Liver (tissue), 9 donors: ENCODE measurements around the gene LPAR3. TPM values are rescaled to one million over a fixed set of nuclear protein-coding genes. Genes with fewer than 3 reads are reported as not detected.

Experiments used
- DNase-seq: peaks from one replicate; pipeline ENCODE4 v3.0.0-alpha.2; 2017; ENCODE audit warnings: low spot score
- H3K27ac ChIP-seq, 2 donors: one replicate each; pipeline ENCODE4 v1.7.0; 2013; ENCODE audit warnings: inconsistent platforms in 2 of 2, low read length in 2 of 2, control low read depth in 1 of 2, low read depth in 1 of 2, mild to moderate bottlenecking in 1 of 2
- H3K27me3 ChIP-seq, 4 donors: one replicate each; pipeline versions ENCODE4 v1.6.1 to v1.7.0; 2013; ENCODE audit warnings: low read length in 3 of 4, inconsistent platforms in 1 of 4, mild to moderate bottlenecking in 1 of 4, moderate library complexity in 1 of 4; ENCODE audit not compliant: control insufficient read depth in 4 of 4, insufficient read depth in 4 of 4
- H3K36me3 ChIP-seq, 4 donors: one replicate each; pipeline versions ENCODE4 v1.6.1 to v1.7.0; 2013; ENCODE audit warnings: low read length in 3 of 4, mild to moderate bottlenecking in 3 of 4, low read depth in 1 of 4, moderate library complexity in 1 of 4; ENCODE audit not compliant: control insufficient read depth in 4 of 4, insufficient read depth in 3 of 4
- H3K4me1 ChIP-seq, 4 donors: one replicate each; pipeline versions ENCODE4 v1.6.1 to v1.7.0; 2013; ENCODE audit warnings: low read length in 3 of 4, mild to moderate bottlenecking in 3 of 4, moderate library complexity in 1 of 4; ENCODE audit not compliant: control insufficient read depth in 4 of 4, insufficient read depth in 4 of 4
- H3K4me3 ChIP-seq, 3 donors: one replicate each; pipeline versions ENCODE4 v1.6.1 to v1.7.0; 2013; ENCODE audit warnings: low read length in 3 of 3, control low read depth in 1 of 3, low read depth in 1 of 3, mild to moderate bottlenecking in 1 of 3
- H3K9ac ChIP-seq, 2 donors: one replicate each; pipeline ENCODE4 v1.7.0; 2013; ENCODE audit warnings: low read length in 2 of 2, mild to moderate bottlenecking in 2 of 2, moderate library complexity in 2 of 2, control low read depth in 1 of 2, low read depth in 1 of 2
- H3K9me3 ChIP-seq, 4 donors: one replicate each; pipeline versions ENCODE4 v1.6.1 to v1.7.0; 2013; ENCODE audit warnings: low read length in 3 of 4; ENCODE audit not compliant: control insufficient read depth in 4 of 4
- EGR1 ChIP-seq, 2 donors: IDR thresholded peaks; 2 replicates each; pipeline ENCODE4 v1.6.1; 2016 to 2018; ENCODE audit warnings: antibody characterized with exemption in 2 of 2, low read depth in 2 of 2
- FOXA2 ChIP-seq: IDR thresholded peaks from 2 replicates; pipeline ENCODE4 v1.6.1; 2016; ENCODE audit warnings: antibody characterized with exemption
- GABPA ChIP-seq, 2 donors: IDR thresholded peaks in 1 of 2; conservative IDR thresholded peaks in 1 of 2; 2 replicates each; pipeline ENCODE4 v1.6.1; 2016; ENCODE audit warnings: antibody characterized with exemption in 2 of 2, mild to moderate bottlenecking in 1 of 2, moderate library complexity in 1 of 2
- HNF4A ChIP-seq, 2 donors: conservative IDR thresholded peaks; 2 replicates each; pipeline ENCODE4 v1.6.1; 2016; ENCODE audit warnings: antibody characterized with exemption in 2 of 2, mild to moderate bottlenecking in 2 of 2
- HNF4G ChIP-seq: IDR thresholded peaks from 2 replicates; pipeline ENCODE4 v1.6.1; 2016; ENCODE audit warnings: antibody characterized with exemption
- JUND ChIP-seq, 2 donors: IDR thresholded peaks; 2 replicates each; pipeline ENCODE4 v1.6.1; 2016; ENCODE audit warnings: antibody characterized with exemption in 2 of 2
- NR2F2 ChIP-seq: IDR thresholded peaks from 2 replicates; pipeline ENCODE4 v1.6.1; 2016; ENCODE audit warnings: antibody characterized with exemption
- RAD21 ChIP-seq, 2 donors: IDR thresholded peaks; 2 replicates each; pipeline ENCODE4 v1.6.1; 2016; ENCODE audit warnings: antibody characterized with exemption in 2 of 2, mild to moderate bottlenecking in 2 of 2
- SP1 ChIP-seq: IDR thresholded peaks from 2 replicates; pipeline ENCODE4 v1.6.1; 2018; ENCODE audit warnings: antibody characterized with exemption, mild to moderate bottlenecking
- WGBS: extraction: QIAGEN DNeasy Blood & Tissue Kit; methylation state at CpG from one replicate; pipeline ENCODE4 v1.1.7; 2013; 5-methylcytosine and 5-hydroxymethylcytosine counted together
- polyA plus RNA-seq, 2 donors: library from polyadenylated mRNA; stranded (reverse) in 1 of 2; unstranded in 1 of 2; fragments of 200-250 nt in 1 of 2; fragments of >200 nt in 1 of 2; fragmentation: Nextera tagmentation in 1 of 2; extraction: Ambion mirVana in 1 of 2; gene quantifications; one replicate each; pipeline versions ENCODE4 v1.2.1 to v1.2.3, GENCODE V29; 2013 to 2015
- total RNA-seq, 2 donors: library from RNA; depleted of rRNA; stranded (reverse); fragments of >200 nt; gene quantifications; one replicate each; pipeline ENCODE4 v1.2.3, GENCODE V29; 2014
- TF ChIP-seq, protein P1 (sequence below): IDR thresholded peaks from 2 replicates; pipeline ENCODE4 v1.6.1; 2016; ENCODE audit warnings: antibody characterized with exemption
- TF ChIP-seq, protein P2 (sequence below): IDR thresholded peaks from 2 replicates; pipeline ENCODE4 v1.6.1; 2016; ENCODE audit warnings: antibody characterized with exemption, mild to moderate bottlenecking
- donor health status: healthy.
- donor health status: healthy.
- donor health status: healthy.
- donor health status: healthy.
- donor health status: healthy.

The LPAR3 gene
- total and polyA plus RNA-seq, 4 donors = 0.56 TPM; not detected in 3

DNA sequence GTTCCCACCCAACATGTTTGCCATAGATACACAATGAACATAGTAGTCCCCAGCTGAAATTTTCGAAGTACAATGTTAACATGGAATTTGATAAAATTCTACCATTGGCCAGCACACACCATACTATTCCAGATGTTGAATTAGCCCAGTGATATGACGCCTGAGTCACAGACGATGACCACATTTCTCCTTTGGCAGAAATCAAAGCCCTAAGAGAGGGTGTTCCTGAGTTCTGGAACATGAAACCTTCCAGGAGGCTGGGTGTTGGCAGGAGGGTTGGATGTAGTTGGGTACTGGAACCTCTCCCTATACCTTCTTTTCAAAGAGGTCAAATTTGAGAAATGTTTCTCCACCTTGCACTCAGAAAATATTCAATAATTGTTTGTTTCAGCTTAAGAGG is 37.8 kb downstream of the LPAR3 start:
- H3K9ac ChIP-seq = no peak overlapping the region
- H3K4me3 ChIP-seq = no peak overlapping the region
- no peaks in the 10 kb centered on the region for H3K9me3 ChIP-seq
- DNase-seq = no peak
- no peaks in the 10 kb centered on the region for H3K4me1 ChIP-seq
- no peaks in the 10 kb centered on the region for H3K27me3 ChIP-seq
- TF ChIP-seq NR2F2 (no peak), SP1 (no peak)
- no peak overlapping the region for H3K27ac ChIP-seq
- WGBS = 90% methylated on average over 3 of the region's 3 CpGs
- H3K36me3 ChIP-seq = no peaks in the 10 kb centered on the region

DNA sequence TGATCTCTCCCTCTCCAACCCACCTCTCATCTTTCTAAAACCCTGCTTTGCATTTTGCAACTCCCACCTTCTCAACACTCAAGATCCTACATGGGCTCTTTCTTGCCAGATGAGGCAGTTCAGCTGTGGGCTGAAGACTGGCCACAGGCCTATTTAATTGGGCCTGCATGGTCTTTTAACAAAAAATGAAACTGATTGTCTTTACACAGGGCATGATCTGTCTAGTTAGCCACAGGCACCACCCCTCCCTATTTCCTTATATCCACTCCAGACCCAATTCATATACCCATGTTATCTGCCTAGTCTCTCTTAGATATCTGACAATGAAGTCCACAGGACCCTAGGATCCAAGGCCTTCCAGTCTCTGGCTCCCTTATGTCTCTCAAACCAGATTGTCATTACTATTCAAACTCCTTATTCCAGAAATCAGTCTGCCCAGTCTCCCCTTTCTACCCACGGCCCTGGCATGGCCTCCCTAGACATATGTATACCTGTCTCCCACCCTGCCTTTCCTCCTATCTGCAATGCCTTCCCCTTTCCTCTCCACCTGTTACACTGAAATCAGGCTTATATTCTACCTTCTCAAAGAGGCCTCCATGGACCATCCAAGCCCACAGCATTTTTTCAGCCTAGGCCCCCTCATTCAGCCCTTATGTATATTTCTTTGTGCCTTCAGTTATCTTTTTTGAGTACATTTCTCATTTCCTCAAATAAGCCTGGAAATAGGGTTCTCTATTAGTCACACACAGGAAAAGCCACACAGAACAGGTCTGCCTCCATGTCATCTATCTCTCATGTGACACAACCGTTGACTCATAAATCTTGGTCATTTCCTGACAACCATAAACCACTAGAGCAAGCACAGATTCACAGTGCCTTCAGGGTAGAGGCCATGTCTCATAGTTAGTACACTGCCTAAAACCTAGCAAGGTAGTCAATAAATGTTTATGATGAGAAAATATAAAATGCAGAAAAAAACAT is 39.0 kb downstream of the LPAR3 start:
- Histone ChIP-seq H3K9me3 (no peaks in the 10 kb centered on the region), H3K27me3 (no peaks in the 10 kb centered on the region), H3K36me3 (no peaks in the 10 kb centered on the region), H3K9ac (no peak overlapping the region), H3K4me3 (no peak overlapping the region), H3K4me1 (no peaks in the 10 kb centered on the region), H3K27ac (no peak overlapping the region)
- WGBS = 72% methylated on average over 2 of the region's 2 CpGs
- TF ChIP-seq, protein P1, sequence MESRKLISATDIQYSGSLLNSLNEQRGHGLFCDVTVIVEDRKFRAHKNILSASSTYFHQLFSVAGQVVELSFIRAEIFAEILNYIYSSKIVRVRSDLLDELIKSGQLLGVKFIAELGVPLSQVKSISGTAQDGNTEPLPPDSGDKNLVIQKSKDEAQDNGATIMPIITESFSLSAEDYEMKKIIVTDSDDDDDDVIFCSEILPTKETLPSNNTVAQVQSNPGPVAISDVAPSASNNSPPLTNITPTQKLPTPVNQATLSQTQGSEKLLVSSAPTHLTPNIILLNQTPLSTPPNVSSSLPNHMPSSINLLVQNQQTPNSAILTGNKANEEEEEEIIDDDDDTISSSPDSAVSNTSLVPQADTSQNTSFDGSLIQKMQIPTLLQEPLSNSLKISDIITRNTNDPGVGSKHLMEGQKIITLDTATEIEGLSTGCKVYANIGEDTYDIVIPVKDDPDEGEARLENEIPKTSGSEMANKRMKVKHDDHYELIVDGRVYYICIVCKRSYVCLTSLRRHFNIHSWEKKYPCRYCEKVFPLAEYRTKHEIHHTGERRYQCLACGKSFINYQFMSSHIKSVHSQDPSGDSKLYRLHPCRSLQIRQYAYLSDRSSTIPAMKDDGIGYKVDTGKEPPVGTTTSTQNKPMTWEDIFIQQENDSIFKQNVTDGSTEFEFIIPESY = no peak
- TF ChIP-seq SP1 (no peak), GABPA (IDR thresholded peaks at IDR 0.05 in 1 of 2, conservative IDR thresholded peaks at IDR 0.05 in 1 of 2) (no peak), FOXA2 (no peak), HNF4G (no peak), RAD21 (IDR thresholded peaks at IDR 0.05) (no peak), NR2F2 (no peak)
- no peak for DNase-seq

DNA sequence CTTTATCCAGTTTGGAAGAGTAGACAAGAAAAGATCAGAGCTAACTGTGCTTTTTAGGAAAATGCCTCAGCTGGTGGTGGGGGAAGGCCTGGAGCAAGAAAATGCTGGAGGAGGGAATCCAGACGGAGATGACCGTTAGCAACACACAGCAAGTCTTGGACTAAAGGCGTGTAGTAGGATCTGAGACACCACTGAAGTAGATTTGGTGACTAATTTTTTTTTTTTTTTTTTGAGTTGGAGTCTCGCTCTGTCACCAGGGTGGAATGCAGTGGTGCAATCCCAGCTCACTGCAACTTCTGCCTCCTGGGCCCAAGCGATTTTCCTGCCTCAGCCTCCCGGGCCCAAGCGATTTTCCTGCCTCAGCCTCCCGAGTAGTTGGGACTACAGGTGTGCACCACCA is 41.2 kb downstream of the LPAR3 start:
- Histone ChIP-seq H3K27me3 (no peaks in the 10 kb centered on the region), H3K9me3 (no peaks in the 10 kb centered on the region), H3K36me3 (no peaks in the 10 kb centered on the region), H3K4me1 (peaks cover 3 to 9% (median 6%) of the 10 kb centered on the region in 4 donors), H3K27ac (no peak overlapping the region), H3K9ac (no peak overlapping the region), H3K4me3 (no peak overlapping the region)
- no peak for DNase-seq
- 93% methylated on average over 8 of the region's 8 CpGs for WGBS
- no peak for TF ChIP-seq EGR1 (IDR thresholded peaks at IDR 0.05; ENCODE audit: low read depth in 2 of 2)
- TF ChIP-seq HNF4A (conservative IDR thresholded peaks at IDR 0.05) = no peak
- TF ChIP-seq SP1 = no peak
- TF ChIP-seq JUND (IDR thresholded peaks at IDR 0.05) = no peak
- TF ChIP-seq RAD21 (IDR thresholded peaks at IDR 0.05) = no peak
- TF ChIP-seq, protein P2, sequence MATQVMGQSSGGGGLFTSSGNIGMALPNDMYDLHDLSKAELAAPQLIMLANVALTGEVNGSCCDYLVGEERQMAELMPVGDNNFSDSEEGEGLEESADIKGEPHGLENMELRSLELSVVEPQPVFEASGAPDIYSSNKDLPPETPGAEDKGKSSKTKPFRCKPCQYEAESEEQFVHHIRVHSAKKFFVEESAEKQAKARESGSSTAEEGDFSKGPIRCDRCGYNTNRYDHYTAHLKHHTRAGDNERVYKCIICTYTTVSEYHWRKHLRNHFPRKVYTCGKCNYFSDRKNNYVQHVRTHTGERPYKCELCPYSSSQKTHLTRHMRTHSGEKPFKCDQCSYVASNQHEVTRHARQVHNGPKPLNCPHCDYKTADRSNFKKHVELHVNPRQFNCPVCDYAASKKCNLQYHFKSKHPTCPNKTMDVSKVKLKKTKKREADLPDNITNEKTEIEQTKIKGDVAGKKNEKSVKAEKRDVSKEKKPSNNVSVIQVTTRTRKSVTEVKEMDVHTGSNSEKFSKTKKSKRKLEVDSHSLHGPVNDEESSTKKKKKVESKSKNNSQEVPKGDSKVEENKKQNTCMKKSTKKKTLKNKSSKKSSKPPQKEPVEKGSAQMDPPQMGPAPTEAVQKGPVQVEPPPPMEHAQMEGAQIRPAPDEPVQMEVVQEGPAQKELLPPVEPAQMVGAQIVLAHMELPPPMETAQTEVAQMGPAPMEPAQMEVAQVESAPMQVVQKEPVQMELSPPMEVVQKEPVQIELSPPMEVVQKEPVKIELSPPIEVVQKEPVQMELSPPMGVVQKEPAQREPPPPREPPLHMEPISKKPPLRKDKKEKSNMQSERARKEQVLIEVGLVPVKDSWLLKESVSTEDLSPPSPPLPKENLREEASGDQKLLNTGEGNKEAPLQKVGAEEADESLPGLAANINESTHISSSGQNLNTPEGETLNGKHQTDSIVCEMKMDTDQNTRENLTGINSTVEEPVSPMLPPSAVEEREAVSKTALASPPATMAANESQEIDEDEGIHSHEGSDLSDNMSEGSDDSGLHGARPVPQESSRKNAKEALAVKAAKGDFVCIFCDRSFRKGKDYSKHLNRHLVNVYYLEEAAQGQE = no peak
